DND-41 (cell line): ENCODE data around the gene SLC4A7.

Experiments used
- CTCF ChIP-seq: IDR thresholded peaks from 2 replicates; pipeline ENCODE4 v1.5.1; 2012; ENCODE audit warnings: borderline replicate concordance, low read length, moderate library complexity, mild to moderate bottlenecking; ENCODE audit not compliant: poor library complexity, severe bottlenecking; ENCODE audit errors: extremely low read depth
- EZH2 ChIP-seq: IDR thresholded peaks from 3 replicates; pipeline ENCODE4 v1.6.1; 2012; ENCODE audit warnings: borderline replicate concordance, low read depth, mild to moderate bottlenecking, moderate library complexity, low read length, inconsistent platforms; ENCODE audit not compliant: severe bottlenecking

- TF ChIP-seq CTCF (no peak), EZH2 (no peak)
Measured at GRCh38 chr3:27366062-27366591, 118.1 kb downstream of the SLC4A7 start.
